Hepatocyte (in vitro differentiated cells): Measurements from ENCODE around the gene ENPP4. TPM values are rescaled to one million over a fixed set of nuclear protein-coding genes. Genes with fewer than 3 reads are reported as not detected.
A peak's percentile ranks its signal among the peaks of the same experiment; 100 is the strongest.

Source experiments
- DNase-seq: peaks from one replicate; pipeline ENCODE4 v3.0.0-alpha.2; 2016; ENCODE audit warnings: low spot score
- H2AFZ ChIP-seq: fragments of 200-600 bp; sonication (generic); 2 replicates; pipeline ENCODE4 v1.6.0; 2016; ENCODE audit warnings: antibody characterized with exemption, mild to moderate bottlenecking
- H3K27ac ChIP-seq: fragments of 200-600 bp; sonication (generic); 2 replicates; pipeline ENCODE4 v1.5.1; 2016; ENCODE audit warnings: mild to moderate bottlenecking
- H3K27me3 ChIP-seq: fragments of 200-600 bp; sonication (generic); 2 replicates; pipeline ENCODE4 v1.6.1; 2016
- H3K36me3 ChIP-seq: fragments of 200-600 bp; sonication (generic); replicated peaks from 2 replicates; pipeline ENCODE4 v1.5.1; 2016; ENCODE audit warnings: low read depth; ENCODE audit not compliant: insufficient read depth
- H3K4me1 ChIP-seq: fragments of 200-600 bp; sonication (generic); 2 replicates; pipeline ENCODE4 v1.5.1; 2016; ENCODE audit warnings: mild to moderate bottlenecking, moderate library complexity; ENCODE audit not compliant: insufficient read depth
- H3K4me2 ChIP-seq: fragments of 200-600 bp; sonication (generic); 2 replicates; pipeline ENCODE4 v1.6.0; 2016
- H3K4me3 ChIP-seq: fragments of 200-600 bp; sonication (generic); 2 replicates; pipeline ENCODE4 v1.5.1; 2016; ENCODE audit warnings: mild to moderate bottlenecking
- H3K79me2 ChIP-seq: fragments of 200-600 bp; sonication (generic); 2 replicates; pipeline ENCODE4 v1.6.0; 2017; ENCODE audit warnings: mild to moderate bottlenecking
- H3K9me2 ChIP-seq: fragments of 200-600 bp; sonication (generic); replicated peaks from 2 replicates; pipeline ENCODE4 v1.6.0; 2017; ENCODE audit warnings: mild to moderate bottlenecking; ENCODE audit not compliant: insufficient read depth
- H3K9me3 ChIP-seq: fragments of 200-600 bp; sonication (generic); 2 replicates; pipeline ENCODE4 v1.5.1; 2016; ENCODE audit warnings: low read depth, mild to moderate bottlenecking
- H4K20me1 ChIP-seq: fragments of 200-600 bp; sonication (generic); 2 replicates; pipeline ENCODE4 v1.6.0; 2016; ENCODE audit warnings: mild to moderate bottlenecking; ENCODE audit not compliant: insufficient read depth, poor library complexity, severe bottlenecking
- EZH2 ChIP-seq: fragments of 200-600 bp; sonication (generic); IDR thresholded peaks from 2 replicates; pipeline ENCODE4 v1.6.1; 2016; ENCODE audit warnings: antibody characterized with exemption, mild to moderate bottlenecking, borderline replicate concordance
- EZH2phosphoT487 ChIP-seq: fragments of 200-600 bp; sonication (generic); IDR thresholded peaks from one replicate; pipeline ENCODE4 v1.6.1; 2018; ENCODE audit warnings: antibody characterized with exemption, mild to moderate bottlenecking, low read depth, moderate library complexity; ENCODE audit not compliant: unreplicated experiment, severe bottlenecking
- WGBS: methylation state at CpG from one replicate; pipeline ENCODE4 v1.1.6; 2016; ENCODE audit warnings: low lambda C conversion rate; ENCODE audit errors: missing lambda C conversion rate; 5-methylcytosine and 5-hydroxymethylcytosine counted together
- polyA plus RNA-seq: library from polyadenylated mRNA; unstranded; fragments of >200 nt; fragmentation: Nextera tagmentation; extraction: Ambion mirVana; gene quantifications from 2 replicates; pipeline ENCODE4 v1.2.1, GENCODE V29; 2016
- total RNA-seq: library from RNA; depleted of rRNA; stranded (reverse); fragments of >200 nt; gene quantifications from 2 replicates; pipeline ENCODE4 v1.2.3, GENCODE V29; 2014
- TF ChIP-seq, protein P1 (sequence below): fragments of 200-600 bp; sonication (generic); IDR thresholded peaks from 2 replicates; pipeline ENCODE4 v1.5.1; 2016; ENCODE audit warnings: antibody characterized with exemption, mild to moderate bottlenecking; ENCODE audit not compliant: poor library complexity

The ENPP4 gene
- total and polyA plus RNA-seq, 2 experiments from 2014 or later = 3.5 to 12.2 TPM

DNA sequence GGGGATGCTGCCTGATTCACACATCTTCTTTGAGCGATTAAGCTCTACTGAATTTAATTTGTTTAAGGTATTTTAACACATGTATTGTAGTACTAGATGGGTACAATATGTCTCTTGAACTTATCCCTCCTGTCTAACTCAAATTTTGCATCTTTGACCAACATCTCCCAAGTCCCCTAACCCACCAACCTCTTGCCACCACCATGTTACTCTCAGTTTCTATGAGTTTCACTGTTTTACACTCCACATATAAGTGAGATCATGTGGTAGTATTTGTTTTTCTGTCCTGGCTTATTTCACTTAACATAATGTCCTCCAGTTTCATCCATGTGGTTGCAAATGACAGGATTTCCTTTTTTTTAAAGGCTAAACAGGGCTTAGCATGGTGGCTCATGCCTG, 38.7 kb upstream of the ENPP4 start:
- Histone ChIP-seq H3K4me1 (no peaks in the 10 kb centered on the region), H3K27me3 (peaks cover 3% of the 10 kb centered on the region), H3K4me2 (no peak overlapping the region), H4K20me1 (no peaks in the 10 kb centered on the region), H3K27ac (no peak overlapping the region), H2AFZ (no peak overlapping the region), H3K36me3 (no peaks in the 10 kb centered on the region), H3K9me3 (no peaks in the 10 kb centered on the region), H3K79me2 (no peaks in the 10 kb centered on the region), H3K4me3 (no peak overlapping the region), H3K9me2 (no peaks in the 10 kb centered on the region)
- 100% methylated on average over 1 of the region's 1 CpG for WGBS
- TF ChIP-seq EZH2 (no peak), EZH2phosphoT487 (no peak)
- TF ChIP-seq, protein P1, sequence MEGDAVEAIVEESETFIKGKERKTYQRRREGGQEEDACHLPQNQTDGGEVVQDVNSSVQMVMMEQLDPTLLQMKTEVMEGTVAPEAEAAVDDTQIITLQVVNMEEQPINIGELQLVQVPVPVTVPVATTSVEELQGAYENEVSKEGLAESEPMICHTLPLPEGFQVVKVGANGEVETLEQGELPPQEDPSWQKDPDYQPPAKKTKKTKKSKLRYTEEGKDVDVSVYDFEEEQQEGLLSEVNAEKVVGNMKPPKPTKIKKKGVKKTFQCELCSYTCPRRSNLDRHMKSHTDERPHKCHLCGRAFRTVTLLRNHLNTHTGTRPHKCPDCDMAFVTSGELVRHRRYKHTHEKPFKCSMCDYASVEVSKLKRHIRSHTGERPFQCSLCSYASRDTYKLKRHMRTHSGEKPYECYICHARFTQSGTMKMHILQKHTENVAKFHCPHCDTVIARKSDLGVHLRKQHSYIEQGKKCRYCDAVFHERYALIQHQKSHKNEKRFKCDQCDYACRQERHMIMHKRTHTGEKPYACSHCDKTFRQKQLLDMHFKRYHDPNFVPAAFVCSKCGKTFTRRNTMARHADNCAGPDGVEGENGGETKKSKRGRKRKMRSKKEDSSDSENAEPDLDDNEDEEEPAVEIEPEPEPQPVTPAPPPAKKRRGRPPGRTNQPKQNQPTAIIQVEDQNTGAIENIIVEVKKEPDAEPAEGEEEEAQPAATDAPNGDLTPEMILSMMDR = no peak
- DNase-seq = no peak

DNA sequence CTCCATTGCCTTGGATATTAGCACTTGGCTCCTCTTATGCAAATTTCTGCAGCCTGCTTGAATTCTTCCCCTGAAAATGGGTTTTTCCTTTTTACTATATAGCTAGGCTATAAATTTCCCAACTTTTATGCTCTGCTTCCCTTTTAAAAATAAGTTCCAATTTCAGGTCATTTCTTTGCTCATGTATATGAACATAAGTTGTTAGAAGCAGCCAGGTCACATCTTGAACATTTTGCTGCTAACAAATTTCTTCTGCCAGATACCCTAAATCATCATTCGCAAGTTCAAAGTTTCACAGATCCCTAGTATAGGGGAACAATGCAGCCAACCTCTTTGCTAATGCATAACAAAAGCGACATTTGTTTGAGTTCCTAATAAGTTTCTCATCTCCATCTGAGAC, 34.5 kb upstream of the ENPP4 start:
- Histone ChIP-seq H3K4me1 (no peaks in the 10 kb centered on the region), H3K27me3 (no peaks in the 10 kb centered on the region), H3K4me2 (no peak overlapping the region), H3K9me3 (no peaks in the 10 kb centered on the region), H3K9me2 (no peaks in the 10 kb centered on the region), H3K36me3 (no peaks in the 10 kb centered on the region), H3K4me3 (no peak overlapping the region), H4K20me1 (no peaks in the 10 kb centered on the region), H3K79me2 (no peaks in the 10 kb centered on the region), H2AFZ (no peak overlapping the region), H3K27ac (no peak overlapping the region)
- TF ChIP-seq, protein P1 = no peak
- TF ChIP-seq EZH2phosphoT487 (no peak), EZH2 (no peak)
- WGBS = 89% methylated on average over 2 of the region's 2 CpGs
- DNase-seq = no peak

DNA sequence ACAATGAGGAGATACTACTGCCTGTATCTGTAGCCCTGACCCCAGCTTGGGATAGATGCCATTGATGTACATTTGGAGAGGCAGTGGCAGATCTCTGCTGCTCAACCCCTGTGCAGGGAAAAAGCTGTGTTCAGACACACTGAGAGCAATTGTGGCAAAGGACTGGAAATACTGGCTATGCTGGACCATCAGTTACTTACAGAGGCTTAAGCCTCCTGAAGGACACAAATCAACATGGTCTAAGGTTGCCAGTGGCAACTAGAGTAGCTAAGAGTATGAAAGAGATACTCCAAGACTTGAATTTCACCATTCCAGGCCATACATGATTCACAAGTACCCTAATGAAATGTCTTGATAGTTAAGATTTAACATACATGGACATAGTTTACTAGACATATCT, 32.4 kb upstream of the ENPP4 start:
- Histone ChIP-seq H3K4me1 (no peaks in the 10 kb centered on the region), H3K4me3 (no peak overlapping the region), H3K4me2 (no peak overlapping the region), H3K9me3 (no peaks in the 10 kb centered on the region), H3K36me3 (no peaks in the 10 kb centered on the region), H3K79me2 (no peaks in the 10 kb centered on the region), H3K27ac (no peak overlapping the region), H2AFZ (no peak overlapping the region), H3K27me3 (no peaks in the 10 kb centered on the region), H4K20me1 (no peaks in the 10 kb centered on the region), H3K9me2 (no peaks in the 10 kb centered on the region)
- DNase-seq = no peak
- TF ChIP-seq EZH2 = no peak
- no peak for TF ChIP-seq EZH2phosphoT487
- TF ChIP-seq, protein P1 = no peak

DNA sequence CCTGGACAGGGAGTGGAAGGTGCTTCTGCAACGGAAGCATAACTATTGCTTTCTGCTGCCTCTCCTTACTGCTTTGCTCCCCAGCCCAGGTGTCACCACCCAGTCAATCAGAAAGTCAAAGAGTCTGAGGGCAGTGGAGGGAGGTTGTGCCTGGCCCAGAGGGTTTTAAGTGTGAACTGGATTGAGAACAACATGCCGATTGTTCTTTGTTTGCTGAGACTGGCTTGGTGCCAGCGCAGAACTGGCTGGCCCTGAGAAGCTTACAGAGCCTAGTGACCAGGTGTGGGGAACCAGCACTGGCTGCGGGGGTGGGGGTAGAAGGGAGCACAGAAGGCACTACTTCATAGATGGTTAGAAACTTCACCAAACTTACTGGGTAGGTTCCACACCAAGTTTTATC, 31.1 kb upstream of the ENPP4 start:
- Histone ChIP-seq H3K27me3 (no peaks in the 10 kb centered on the region), H3K4me2 (no peak overlapping the region), H2AFZ (no peak overlapping the region), H4K20me1 (no peaks in the 10 kb centered on the region), H3K36me3 (no peaks in the 10 kb centered on the region), H3K9me3 (no peaks in the 10 kb centered on the region), H3K9me2 (no peaks in the 10 kb centered on the region), H3K4me1 (no peaks in the 10 kb centered on the region), H3K27ac (no peak overlapping the region), H3K4me3 (no peak overlapping the region), H3K79me2 (no peaks in the 10 kb centered on the region)
- TF ChIP-seq EZH2 (no peak), EZH2phosphoT487 (no peak)
- TF ChIP-seq, protein P1 = no peak
- WGBS = 80% methylated on average over 4 of the region's 4 CpGs
- DNase-seq = peak; percentile 11
